GM23248 (cell line): ENCODE measurements around the gene DUOX2.

ENCODE experiments used
- EZH2 ChIP-seq: fragments of 200-600 bp; sonication (generic); IDR thresholded peaks from 2 replicates; pipeline ENCODE4 v1.6.1; 2018; ENCODE audit warnings: antibody characterized with exemption, mild to moderate bottlenecking; ENCODE audit not compliant: insufficient read depth, poor library complexity, severe bottlenecking
- EZH2phosphoT487 ChIP-seq: fragments of 200-600 bp; sonication (generic); IDR thresholded peaks from 2 replicates; pipeline ENCODE4 v1.6.1; 2018; ENCODE audit warnings: antibody characterized with exemption, moderate library complexity, mild to moderate bottlenecking, low read depth; ENCODE audit not compliant: insufficient read depth

- TF ChIP-seq EZH2 (no peak), EZH2phosphoT487 (no peak)
Observed at GRCh38 chr15:45143946-45144345, 30.0 kb upstream of the DUOX2 start.
